ENCODE results near the gene CROCC2. TPM values are rescaled to one million over a fixed set of nuclear protein-coding genes. Genes with fewer than 3 reads are reported as not detected.

CROCC2 gene
- total and polyA plus RNA-seq, 2 of the 13 experiments (the other 11 are each of a cell fraction or from before 2014, with no cell fraction given): not detected

DNA sequence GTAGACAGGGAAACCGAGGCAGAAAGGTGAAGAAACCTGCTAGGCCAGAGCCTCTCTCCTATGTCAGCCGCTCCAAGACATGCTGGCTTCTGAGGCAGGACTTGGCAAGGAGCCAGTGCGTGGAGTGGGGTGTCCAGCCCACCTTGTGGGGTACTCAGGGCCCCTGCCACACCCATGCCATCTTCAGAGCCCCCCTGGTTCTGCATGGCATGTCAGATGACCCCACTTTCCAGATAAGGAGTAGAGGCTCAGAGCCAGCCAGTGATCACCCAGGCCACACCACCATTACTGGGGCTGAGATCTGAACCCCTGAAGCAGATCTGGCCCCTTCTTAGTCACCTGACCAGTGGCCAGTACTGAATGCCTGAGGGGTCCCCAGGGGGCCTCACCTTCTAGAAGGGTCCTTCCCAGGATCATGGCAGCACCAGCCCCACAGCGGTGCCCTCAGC lies 14.7 kb downstream of the CROCC2 start:
- CTCF ChIA-PET (ENCODE audit: low intra/inter-chr PET ratio, low total read pairs): no interaction called here
- H3K4me1 ChIP-seq (ENCODE audit: insufficient read depth, low read length): peaks cover 13% of the 10 kb centered on the region
- ATAC-seq (no peak), DNase-seq (ENCODE audit: low spot score) (no peak), FAIRE-seq (no peak)
- no peak overlapping the region for H3K4me3 ChIP-seq (replicated peaks in 1 of 3; ENCODE audit: insufficient read depth in 1 of 3, low read depth in 2 of 3, low read length in 3 of 3)
- intact Hi-C loops (cut with micrococcal nuclease; ENCODE audit: unreplicated experiment) (no loop called here), in situ Hi-C loops (cut with HindIII; ENCODE audit: extremely low pct_ligation_motif_present, low pct_unique_long_range_greater_than_20kb) (no loop called here)
- no peaks in the 10 kb centered on the region for H4K20me1 ChIP-seq (ENCODE audit: insufficient read depth, low read length)
- 25% methylated on average over 4 of the region's 4 CpGs for WGBS (ENCODE audit: low lambda C conversion rate)
- no peaks in the 10 kb centered on the region for H3K36me3 ChIP-seq (replicated peaks in 1 of 2; ENCODE audit: control insufficient read depth in 1 of 2, insufficient read depth in 2 of 2, low read length in 2 of 2)
- H3K9ac ChIP-seq (ENCODE audit: insufficient read depth, low read depth, low read length): no peak overlapping the region
- H3K4me2 ChIP-seq (ENCODE audit: low read depth, low read length): no peak overlapping the region
- H3K79me2 ChIP-seq (ENCODE audit: insufficient read depth, low read length): no peaks in the 10 kb centered on the region
- H2AFZ ChIP-seq (ENCODE audit: low read length): no peak overlapping the region
- no peaks in the 10 kb centered on the region for H3K9me3 ChIP-seq (ENCODE audit: low read length)
- no TSS peak for BruUV-seq (replicated peaks)
- H3K27ac ChIP-seq (ENCODE audit: extremely low read length, insufficient read depth, low read length): no peak overlapping the region
- peaks cover 13 to 66% of the 10 kb centered on the region in 2 experiments; a peak in 3 of 5 replicates for H3K27me3 ChIP-seq (ENCODE audit: control insufficient read depth in 1 of 2, insufficient read depth in 2 of 2, low read length in 2 of 2)
- POLR2A ChIA-PET: no interaction called here
- TF ChIP-seq ZIK1 (CRISPR knock-in tag; IDR thresholded peaks at IDR 0.05; ENCODE audit: borderline replicate concordance, low read depth) (no peak), HNF1B (CRISPR knock-in tag; IDR thresholded peaks at IDR 0.05) (no peak), ISL2 (CRISPR knock-in tag; IDR thresholded peaks at IDR 0.05) (no peak), ZSCAN9 (CRISPR knock-in tag; IDR thresholded peaks at IDR 0.05; ENCODE audit: borderline replicate concordance) (no peak), FOXC1 (CRISPR knock-in tag; IDR thresholded peaks at IDR 0.05; ENCODE audit: borderline replicate concordance) (no peak), JDP2 (CRISPR knock-in tag; IDR thresholded peaks at IDR 0.05; ENCODE audit: borderline replicate concordance) (no peak), ZNF510 (CRISPR knock-in tag; IDR thresholded peaks at IDR 0.05; ENCODE audit: low read depth) (no peak), GLI4 (CRISPR knock-in tag; IDR thresholded peaks at IDR 0.05; ENCODE audit: borderline replicate concordance) (no peak), POGZ (CRISPR knock-in tag; IDR thresholded peaks at IDR 0.05) (no peak)
- TF ChIP-seq, protein P1, sequence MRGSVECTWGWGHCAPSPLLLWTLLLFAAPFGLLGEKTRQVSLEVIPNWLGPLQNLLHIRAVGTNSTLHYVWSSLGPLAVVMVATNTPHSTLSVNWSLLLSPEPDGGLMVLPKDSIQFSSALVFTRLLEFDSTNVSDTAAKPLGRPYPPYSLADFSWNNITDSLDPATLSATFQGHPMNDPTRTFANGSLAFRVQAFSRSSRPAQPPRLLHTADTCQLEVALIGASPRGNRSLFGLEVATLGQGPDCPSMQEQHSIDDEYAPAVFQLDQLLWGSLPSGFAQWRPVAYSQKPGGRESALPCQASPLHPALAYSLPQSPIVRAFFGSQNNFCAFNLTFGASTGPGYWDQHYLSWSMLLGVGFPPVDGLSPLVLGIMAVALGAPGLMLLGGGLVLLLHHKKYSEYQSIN (CRISPR knock-in tag; IDR thresholded peaks at IDR 0.05; ENCODE audit: borderline replicate concordance): no peak
- TF ChIP-seq, protein P2, sequence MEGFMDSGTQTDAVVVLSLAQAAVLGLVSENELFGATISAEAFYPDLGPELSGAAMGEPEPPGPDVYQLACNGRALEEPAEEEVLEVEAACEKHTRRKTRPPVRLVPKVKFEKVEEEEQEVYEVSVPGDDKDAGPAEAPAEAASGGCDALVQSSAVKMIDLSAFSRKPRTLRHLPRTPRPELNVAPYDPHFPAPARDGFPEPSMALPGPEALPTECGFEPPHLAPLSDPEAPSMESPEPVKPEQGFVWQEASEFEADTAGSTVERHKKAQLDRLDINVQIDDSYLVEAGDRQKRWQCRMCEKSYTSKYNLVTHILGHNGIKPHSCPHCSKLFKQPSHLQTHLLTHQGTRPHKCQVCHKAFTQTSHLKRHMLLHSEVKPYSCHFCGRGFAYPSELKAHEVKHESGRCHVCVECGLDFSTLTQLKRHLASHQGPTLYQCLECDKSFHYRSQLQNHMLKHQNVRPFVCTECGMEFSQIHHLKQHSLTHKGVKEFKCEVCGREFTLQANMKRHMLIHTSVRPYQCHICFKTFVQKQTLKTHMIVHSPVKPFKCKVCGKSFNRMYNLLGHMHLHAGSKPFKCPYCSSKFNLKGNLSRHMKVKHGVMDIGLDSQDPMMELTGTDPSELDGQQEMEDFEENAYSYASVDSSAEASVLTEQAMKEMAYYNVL (CRISPR knock-in tag; IDR thresholded peaks at IDR 0.05; ENCODE audit: borderline replicate concordance): no peak
- TF ChIP-seq, protein P3, sequence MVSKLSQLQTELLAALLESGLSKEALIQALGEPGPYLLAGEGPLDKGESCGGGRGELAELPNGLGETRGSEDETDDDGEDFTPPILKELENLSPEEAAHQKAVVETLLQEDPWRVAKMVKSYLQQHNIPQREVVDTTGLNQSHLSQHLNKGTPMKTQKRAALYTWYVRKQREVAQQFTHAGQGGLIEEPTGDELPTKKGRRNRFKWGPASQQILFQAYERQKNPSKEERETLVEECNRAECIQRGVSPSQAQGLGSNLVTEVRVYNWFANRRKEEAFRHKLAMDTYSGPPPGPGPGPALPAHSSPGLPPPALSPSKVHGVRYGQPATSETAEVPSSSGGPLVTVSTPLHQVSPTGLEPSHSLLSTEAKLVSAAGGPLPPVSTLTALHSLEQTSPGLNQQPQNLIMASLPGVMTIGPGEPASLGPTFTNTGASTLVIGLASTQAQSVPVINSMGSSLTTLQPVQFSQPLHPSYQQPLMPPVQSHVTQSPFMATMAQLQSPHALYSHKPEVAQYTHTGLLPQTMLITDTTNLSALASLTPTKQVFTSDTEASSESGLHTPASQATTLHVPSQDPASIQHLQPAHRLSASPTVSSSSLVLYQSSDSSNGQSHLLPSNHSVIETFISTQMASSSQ (IDR thresholded peaks at IDR 0.05; ENCODE audit: low read depth): no peak
- TF ChIP-seq, protein P3 (CRISPR knock-in tag; IDR thresholded peaks at IDR 0.05; ENCODE audit: borderline replicate concordance): no peak

Data from HepG2 (cell line).